Stomach (tissue), 9 donors: Measurements from ENCODE around the gene HAGHL. TPM values are rescaled to one million over a fixed set of nuclear protein-coding genes. Genes with fewer than 3 reads are reported as not detected.
A peak's percentile ranks its signal among the peaks of the same experiment; 100 is the strongest.
"Not testable (repeated sequence)": the region's sequence is repeated elsewhere in the genome, so short reads cannot be mapped to it uniquely, and the experiment has no call there.

ENCODE experiments used
- DNase-seq, 2 donors: peaks; one replicate each; pipeline versions ENCODE4 v3.0.0 to v3.0.0-alpha.2; 2013 to 2019
- H3K27ac ChIP-seq, 5 donors: fragments of 200-600 bp in 4 of 5; sonication (generic) in 4 of 5; one replicate each; pipeline ENCODE4 v1.5.1; 2013 to 2019; ENCODE audit warnings: mild to moderate bottlenecking in 1 of 5, moderate library complexity in 1 of 5
- H3K27me3 ChIP-seq, 3 donors: fragments of 200-600 bp; sonication (generic); one replicate each; pipeline ENCODE4 v1.5.1; 2017 to 2019; ENCODE audit warnings: mixed run types in 1 of 3
- H3K36me3 ChIP-seq, 4 donors: fragments of 200-600 bp; sonication (generic); 1 replicate in 3 of 4; 2 replicates in 1 of 4; pipeline ENCODE4 v1.5.1; 2016 to 2019
- H3K4me1 ChIP-seq, 4 donors: fragments of 200-600 bp; sonication (generic); one replicate each; pipeline ENCODE4 v1.5.1; 2016 to 2019
- H3K4me3 ChIP-seq, 4 donors: fragments of 200-600 bp; sonication (generic) in 3 of 4; one replicate each; pipeline ENCODE4 v1.5.1; 2016 to 2019; ENCODE audit warnings: mild to moderate bottlenecking in 1 of 4
- H3K9me3 ChIP-seq, 4 donors: fragments of 200-600 bp; sonication (generic); one replicate each; pipeline ENCODE4 v1.5.1; 2016 to 2019
- CTCF ChIP-seq, 7 experiments: fragments of 450-650 bp in 4 of 7; fragments of 200-600 bp in 3 of 7; sonication (generic) in 3 of 7; IDR thresholded peaks; one replicate each; pipeline ENCODE4 v1.5.1; 2016 to 2019; ENCODE audit warnings: antibody characterized with exemption in 7 of 7, control low read depth in 2 of 7, mild to moderate bottlenecking in 1 of 7
- EP300 ChIP-seq: sonication (generic); formaldehyde crosslinking; IDR thresholded peaks from one replicate; pipeline ENCODE4 v1.6.1; 2017; ENCODE audit warnings: antibody characterized with exemption
- POLR2A ChIP-seq, 4 donors: fragments of 450-650 bp; IDR thresholded peaks; one replicate each; pipeline ENCODE4 v1.6.1; 2016; ENCODE audit warnings: antibody characterized with exemption in 4 of 4, control low read depth in 2 of 4, mild to moderate bottlenecking in 1 of 4, moderate library complexity in 1 of 4
- POLR2AphosphoS5 ChIP-seq, 3 donors: sonication (generic); formaldehyde crosslinking; IDR thresholded peaks; one replicate each; pipeline ENCODE4 v1.6.1; 2016; ENCODE audit warnings: antibody characterized with exemption in 3 of 3
- WGBS, 5 donors: extraction: QIAGEN DNeasy Blood & Tissue Kit in 3 of 5; methylation state at CpG; one replicate each; pipeline versions ENCODE4 v1.1.5 to v1.1.7; 2013 to 2018; 5-methylcytosine and 5-hydroxymethylcytosine counted together
- intact Hi-C: fragments of 100-400 bp; cut with DNase I; formaldehyde crosslinking; loops from one replicate; pipeline ENCODE4 v1.15.1; 2023; ENCODE audit warnings: low total_unique reads
- polyA plus RNA-seq, 3 donors: library from polyadenylated mRNA; stranded (reverse); fragments of 200-250 nt; gene quantifications; one replicate each; pipeline ENCODE4 v1.2.3, GENCODE V29; 2013
- total RNA-seq, 5 donors: library from RNA; depleted of rRNA; stranded (reverse); fragments of >200 nt; gene quantifications; one replicate each; pipeline versions ENCODE4 v1.1.0 to v1.2.3, GENCODE V29; 2014 to 2016
- donor health status: healthy with polysubstance abuse.
- donor health status: Bipolar disorder and iron deficiency.
- donor health status: healthy.

HAGHL gene
- total and polyA plus RNA-seq, 8 donors: 3.1 to 19.9 (median 3.9) TPM; not detected in 2

DNA sequence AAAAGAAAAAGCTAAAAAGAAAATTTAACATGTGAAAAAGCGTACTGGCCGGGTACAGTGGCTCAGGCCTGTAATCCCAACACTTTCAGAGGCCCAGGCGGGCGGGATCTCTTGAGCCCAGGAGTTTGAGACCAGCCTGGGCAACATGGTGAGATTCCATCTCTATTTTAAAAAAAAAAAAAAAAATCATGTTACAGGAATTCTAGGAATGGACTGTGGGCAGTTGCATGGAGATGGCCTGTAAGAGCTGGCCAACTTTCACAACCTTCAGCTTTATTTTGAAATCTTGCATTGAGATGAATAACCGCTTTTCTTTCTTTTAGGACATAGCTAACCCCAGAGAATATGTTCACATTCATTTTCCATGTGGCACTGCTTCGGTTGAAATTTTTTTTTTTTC, 22.1 kb downstream of the HAGHL start:
- TF ChIP-seq POLR2AphosphoS5 (IDR thresholded peaks at IDR 0.05) (no peak), EP300 (no peak), POLR2A (IDR thresholded peaks at IDR 0.05) (no peak), CTCF (IDR thresholded peaks at IDR 0.05) (no peak)
- intact Hi-C loops: no loop called here
- no peak for DNase-seq
- peaks cover 0 to 46% (median 0%) of the 10 kb centered on the region in 3 donors for H3K27me3 ChIP-seq
- H3K4me3 ChIP-seq: no peak overlapping the region
- H3K9me3 ChIP-seq: no peaks in the 10 kb centered on the region
- H3K36me3 ChIP-seq: no peaks in the 10 kb centered on the region
- H3K27ac ChIP-seq: no peak overlapping the region
- WGBS, 5 donors: 73 to 96% (median 88%) methylated on average over 6 of the region's 6 CpGs
- peaks cover 0 to 14% (median 0%) of the 10 kb centered on the region in 4 donors for H3K4me1 ChIP-seq

- intact Hi-C loops: no loop called here
- Histone ChIP-seq H3K9me3 (no peaks in the 10 kb centered on the region), H3K4me3 (no peak overlapping the region), H3K27me3 (peaks cover 0 to 47% (median 0%) of the 10 kb centered on the region in 3 donors), H3K36me3 (no peaks in the 10 kb centered on the region), H3K4me1 (peaks cover 0 to 14% (median 0%) of the 10 kb centered on the region in 4 donors), H3K27ac (no peak overlapping the region)
- WGBS, 5 donors: 55 to 71% (median 67%) methylated on average over 9 of the region's 9 CpGs
- DNase-seq: peak in 1 of 2 donors; percentile 63
- no peak for TF ChIP-seq EP300
- no peak for TF ChIP-seq CTCF (IDR thresholded peaks at IDR 0.05)
- TF ChIP-seq POLR2AphosphoS5 (IDR thresholded peaks at IDR 0.05): no peak
- TF ChIP-seq POLR2A (IDR thresholded peaks at IDR 0.05): no peak
Measured at GRCh38 chr16:750485-750884, 23.6 kb downstream of the HAGHL start.

DNA sequence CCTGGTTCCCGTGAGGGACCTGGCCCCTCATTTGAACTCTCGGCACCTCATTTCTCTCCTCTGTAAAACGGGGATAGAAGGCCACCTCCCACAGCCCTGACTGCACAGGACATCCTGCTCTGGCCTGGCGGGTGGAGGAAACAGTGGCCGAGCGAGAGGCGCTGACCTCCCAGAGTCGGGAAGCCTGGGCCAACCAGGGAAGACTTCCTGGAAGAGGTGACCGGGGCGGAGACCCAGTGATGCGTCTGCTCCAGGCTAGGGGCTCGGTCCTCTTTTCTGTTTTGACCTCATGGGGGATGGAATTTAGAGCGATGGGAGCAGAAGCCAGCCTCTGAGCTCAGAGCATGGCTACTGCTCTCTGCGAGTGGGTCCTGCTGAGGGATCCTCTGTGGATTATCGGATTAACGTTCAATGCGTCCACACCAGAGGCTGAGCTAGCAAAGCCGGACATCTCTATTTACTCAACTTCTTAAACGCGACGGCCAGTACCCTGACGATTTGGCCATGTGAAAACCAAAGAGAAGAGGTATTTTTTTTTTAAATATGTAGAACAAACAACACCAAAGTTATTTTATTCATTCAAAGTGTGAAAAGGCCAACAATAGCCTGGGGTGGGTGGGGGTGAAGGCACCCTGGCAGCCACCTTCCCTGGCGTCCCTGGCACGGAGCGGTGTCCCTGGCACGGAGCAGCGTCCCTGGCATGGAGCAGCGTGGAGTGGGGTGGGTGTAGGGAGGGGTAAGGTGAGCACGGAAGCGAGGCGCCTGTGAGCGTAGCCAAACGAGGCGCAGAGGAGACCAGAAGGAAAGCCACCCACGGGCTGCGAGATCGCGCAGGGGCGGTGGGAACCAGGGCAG, 24.5 kb downstream of the HAGHL start:
- Histone ChIP-seq H3K4me3 (no peak overlapping the region), H3K27me3 (peaks cover 0 to 47% (median 0%) of the 10 kb centered on the region in 3 donors), H3K27ac (no peak overlapping the region), H3K9me3 (no peaks in the 10 kb centered on the region), H3K36me3 (no peaks in the 10 kb centered on the region), H3K4me1 (peaks cover 0 to 14% (median 0%) of the 10 kb centered on the region in 4 donors)
- no peak for TF ChIP-seq EP300
- TF ChIP-seq CTCF (IDR thresholded peaks at IDR 0.05): no peak
- TF ChIP-seq POLR2AphosphoS5 (IDR thresholded peaks at IDR 0.05): no peak
- TF ChIP-seq POLR2A (IDR thresholded peaks at IDR 0.05): no peak
- WGBS, 5 donors: 30 to 60% (median 39%) methylated on average over 29 to 39 of the region's 39 CpGs
- intact Hi-C loops: no loop called here
- DNase-seq: peak in 1 of 2 donors; percentile 51

DNA sequence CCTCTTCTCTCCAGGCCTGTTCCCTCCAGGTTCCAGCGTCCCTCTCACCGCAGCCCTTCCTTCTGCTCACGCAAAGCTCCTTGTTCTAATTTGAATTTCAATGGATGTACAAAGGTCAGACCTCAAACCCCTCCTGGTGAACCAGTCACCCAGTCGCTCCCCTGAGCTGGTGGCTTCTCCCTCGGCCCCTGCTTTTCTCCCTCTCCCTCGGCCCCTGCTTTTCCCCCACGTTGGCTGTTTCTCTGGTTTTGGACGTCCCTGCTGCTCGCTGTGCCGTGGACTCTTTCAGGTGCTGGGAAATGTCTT, 25.1 kb downstream of the HAGHL start:
- H3K27ac ChIP-seq: no peak overlapping the region
- no peaks in the 10 kb centered on the region for H3K9me3 ChIP-seq
- no peak overlapping the region for H3K4me3 ChIP-seq
- H3K36me3 ChIP-seq: no peaks in the 10 kb centered on the region
- intact Hi-C loops: no loop called here
- no peak for TF ChIP-seq POLR2AphosphoS5 (IDR thresholded peaks at IDR 0.05)
- no peak for TF ChIP-seq EP300
- no peak for TF ChIP-seq POLR2A (IDR thresholded peaks at IDR 0.05)
- no peak for TF ChIP-seq CTCF (IDR thresholded peaks at IDR 0.05)
- H3K4me1 ChIP-seq: peaks cover 0 to 14% (median 0%) of the 10 kb centered on the region in 4 donors
- DNase-seq: no peak
- WGBS, 5 donors: 14 to 29% (median 18%) methylated on average over 10 of the region's 10 CpGs
- peaks cover 0 to 47% (median 0%) of the 10 kb centered on the region in 3 donors for H3K27me3 ChIP-seq

DNA sequence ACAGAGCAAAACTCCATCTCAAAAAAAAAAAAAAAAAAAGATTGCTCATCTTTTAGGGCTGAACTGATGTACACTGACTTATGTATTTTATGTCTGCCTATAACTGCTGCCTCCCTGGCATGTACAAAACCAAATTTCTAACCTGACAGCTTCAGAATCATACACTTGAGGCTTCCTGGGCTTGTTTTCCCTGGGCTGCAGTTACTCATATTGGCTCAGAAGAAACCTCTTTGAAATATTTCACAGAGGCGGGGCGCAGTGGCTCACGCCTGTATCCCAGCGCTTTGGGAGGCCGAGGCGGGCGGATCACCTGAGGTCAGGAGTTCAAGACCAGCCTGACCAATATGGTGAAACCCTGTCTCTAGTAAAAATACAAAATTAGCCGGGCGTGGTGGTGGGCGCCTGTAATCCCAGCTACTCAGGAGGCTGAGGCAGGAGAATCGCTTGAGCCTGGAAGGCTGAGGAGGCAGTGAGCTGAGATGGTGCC, 27.3 kb downstream of the HAGHL start:
- H3K4me3 ChIP-seq, H3K9me3 ChIP-seq, H3K36me3 ChIP-seq, H3K27ac ChIP-seq, DNase-seq, intact Hi-C loops: not testable (repeated sequence)
- WGBS, 5 donors: 67 to 80% (median 78%) methylated on average over 11 of the region's 11 CpGs
- Histone ChIP-seq H3K4me1 (peaks cover 0 to 14% (median under 1%) of the 10 kb centered on the region in 4 donors), H3K27me3 (peaks cover 0 to 47% (median 0%) of the 10 kb centered on the region in 3 donors)
